ENCODE data around the gene CTAGE1. TPM values are rescaled to one million over a fixed set of nuclear protein-coding genes. Genes with fewer than 3 reads are reported as not detected.
"Not testable (repeated sequence)": the region's sequence is repeated elsewhere in the genome, so short reads cannot be mapped to it uniquely, and the experiment has no call there.

Gene CTAGE1
- total RNA-seq, 4 donors from 2014 or later: not detected

GRCh38 chr18:22405142-22405541, 12.6 kb downstream of the CTAGE1 start:
- intact Hi-C loops (cut with DNase I): no loop called here
- TF ChIP-seq CTCF (IDR thresholded peaks at IDR 0.05) (no peak), POLR2A (IDR thresholded peaks at IDR 0.05) (no peak)
- Histone ChIP-seq H3K27ac (no peak overlapping the region), H3K36me3 (no peaks in the 10 kb centered on the region), H3K4me3 (no peak overlapping the region), H3K27me3 (no peaks in the 10 kb centered on the region), H3K4me1 (no peaks in the 10 kb centered on the region), H3K9me3 (peaks cover 0 to 18% (median 0%) of the 10 kb centered on the region in 3 donors)
- DNase-seq: no peak

GRCh38 chr18:22403950-22404349, 13.8 kb downstream of the CTAGE1 start:
- Histone ChIP-seq H3K36me3 (no peaks in the 10 kb centered on the region), H3K4me3 (no peak overlapping the region), H3K27me3 (no peaks in the 10 kb centered on the region), H3K9me3 (peaks cover 0 to 18% (median 0%) of the 10 kb centered on the region in 3 donors), H3K27ac (no peak overlapping the region), H3K4me1 (no peaks in the 10 kb centered on the region)
- intact Hi-C loops (cut with DNase I): no loop called here
- DNase-seq: no peak
- TF ChIP-seq CTCF (IDR thresholded peaks at IDR 0.05) (no peak), POLR2A (IDR thresholded peaks at IDR 0.05) (no peak)
- 78 to 91% methylated on average over 3 of the region's 3 CpGs for WGBS, 2 donors

- H3K36me3 ChIP-seq: no peaks in the 10 kb centered on the region
Observed at GRCh38 chr18:22399949-22400348, 17.8 kb downstream of the CTAGE1 start.

GRCh38 chr18:22398464-22398863, 19.3 kb downstream of the CTAGE1 start:
- no peak overlapping the region for H3K4me3 ChIP-seq
- H3K4me1 ChIP-seq: no peaks in the 10 kb centered on the region
- TF ChIP-seq POLR2A (IDR thresholded peaks at IDR 0.05) (no peak), CTCF (IDR thresholded peaks at IDR 0.05) (no peak)
- peaks cover 0 to 2% (median 0%) of the 10 kb centered on the region in 4 donors for H3K27me3 ChIP-seq
- H3K27ac ChIP-seq: no peak overlapping the region
- no peak for DNase-seq
- WGBS, 2 donors: 73 to 74% methylated on average over 4 of the region's 4 CpGs
- intact Hi-C loops (cut with DNase I): no loop called here
- no peaks in the 10 kb centered on the region for H3K36me3 ChIP-seq
- H3K9me3 ChIP-seq: no peaks in the 10 kb centered on the region

More at GRCh38 chr18:22399949-22400348, 17.8 kb downstream of the CTAGE1 start:
- H3K27me3 ChIP-seq: no peaks in the 10 kb centered on the region
- intact Hi-C loops (cut with DNase I): no loop called here
- H3K27ac ChIP-seq: no peak overlapping the region
- no peaks in the 10 kb centered on the region for H3K4me1 ChIP-seq
- no peak overlapping the region for H3K4me3 ChIP-seq
- no peak for DNase-seq
- TF ChIP-seq CTCF (IDR thresholded peaks at IDR 0.05) (no peak), POLR2A (IDR thresholded peaks at IDR 0.05) (no peak)
- WGBS, 2 donors: 24 to 45% methylated on average over 3 of the region's 3 CpGs
- H3K9me3 ChIP-seq: peaks cover 0 to under 1% (median 0%) of the 10 kb centered on the region in 3 donors

GRCh38 chr18:22394428-22394827, 23.3 kb downstream of the CTAGE1 start:
- no peak overlapping the region for H3K4me3 ChIP-seq

GRCh38 chr18:22393164-22393563, 24.6 kb downstream of the CTAGE1 start:
- H3K4me1 ChIP-seq; intact Hi-C loops (cut with DNase I): not testable (repeated sequence)
- WGBS, 2 donors: 80 to 90% methylated on average over 3 of the region's 3 CpGs

More at GRCh38 chr18:22394428-22394827, 23.3 kb downstream of the CTAGE1 start:
- WGBS, 2 donors: 72 to 89% methylated on average over 5 of the region's 5 CpGs
- TF ChIP-seq POLR2A (IDR thresholded peaks at IDR 0.05): no peak
- Histone ChIP-seq H3K4me1 (no peaks in the 10 kb centered on the region), H3K36me3 (no peaks in the 10 kb centered on the region), H3K27me3 (peaks cover 0 to 4% (median 0%) of the 10 kb centered on the region in 4 donors), H3K9me3 (no peaks in the 10 kb centered on the region), H3K27ac (no peak overlapping the region)
- intact Hi-C loops (cut with DNase I): no loop called here
- no peak for DNase-seq

More at GRCh38 chr18:22393164-22393563, 24.6 kb downstream of the CTAGE1 start:
- H3K27me3 ChIP-seq: peaks cover 0 to 11% (median 0%) of the 10 kb centered on the region in 4 donors
- not testable (repeated sequence) for DNase-seq, H3K27ac ChIP-seq, H3K36me3 ChIP-seq, H3K4me3 ChIP-seq, H3K9me3 ChIP-seq

Data from esophagus squamous epithelium (tissue), 5 donors.